ENCODE data around the gene GATAD2B.
"Not testable (repeated sequence)": the region's sequence is repeated elsewhere in the genome, so short reads cannot be mapped to it uniquely, and the experiment has no call there.

DNA sequence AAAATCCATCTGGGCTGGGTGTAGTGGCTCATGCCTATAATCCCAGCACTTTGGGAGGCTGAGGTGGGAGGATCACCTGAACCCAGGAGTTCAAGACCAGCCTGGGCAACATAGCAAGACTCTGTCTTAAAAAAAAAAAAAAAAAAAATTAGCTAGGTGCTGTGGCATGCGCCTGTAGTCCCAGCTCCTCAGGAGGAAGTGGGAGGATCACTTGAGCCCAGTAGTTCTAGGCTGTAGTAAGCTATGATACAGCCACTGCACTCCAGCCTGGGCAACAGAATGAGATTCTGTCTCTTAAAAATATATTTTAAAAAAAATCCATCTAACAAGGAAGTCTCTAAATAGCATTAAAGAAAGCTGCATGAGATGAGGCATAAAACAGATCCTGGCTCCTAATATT, 26.9 kb downstream of the GATAD2B start:
- not testable (repeated sequence) for TF ChIP-seq RFX5 (IDR thresholded peaks at IDR 0.05); EP300 (IDR thresholded peaks at IDR 0.05); CBX8 (IDR thresholded peaks at IDR 0.05); CEBPB (IDR thresholded peaks at IDR 0.05); FOSL2 (IDR thresholded peaks at IDR 0.05); FOSL2 (CRISPR knock-in tag; IDR thresholded peaks at IDR 0.05); RAD21 (conservative IDR thresholded peaks at IDR 0.05 in 1 of 2, IDR thresholded peaks at IDR 0.05 in 1 of 2)
- TF ChIP-seq, protein P1, sequence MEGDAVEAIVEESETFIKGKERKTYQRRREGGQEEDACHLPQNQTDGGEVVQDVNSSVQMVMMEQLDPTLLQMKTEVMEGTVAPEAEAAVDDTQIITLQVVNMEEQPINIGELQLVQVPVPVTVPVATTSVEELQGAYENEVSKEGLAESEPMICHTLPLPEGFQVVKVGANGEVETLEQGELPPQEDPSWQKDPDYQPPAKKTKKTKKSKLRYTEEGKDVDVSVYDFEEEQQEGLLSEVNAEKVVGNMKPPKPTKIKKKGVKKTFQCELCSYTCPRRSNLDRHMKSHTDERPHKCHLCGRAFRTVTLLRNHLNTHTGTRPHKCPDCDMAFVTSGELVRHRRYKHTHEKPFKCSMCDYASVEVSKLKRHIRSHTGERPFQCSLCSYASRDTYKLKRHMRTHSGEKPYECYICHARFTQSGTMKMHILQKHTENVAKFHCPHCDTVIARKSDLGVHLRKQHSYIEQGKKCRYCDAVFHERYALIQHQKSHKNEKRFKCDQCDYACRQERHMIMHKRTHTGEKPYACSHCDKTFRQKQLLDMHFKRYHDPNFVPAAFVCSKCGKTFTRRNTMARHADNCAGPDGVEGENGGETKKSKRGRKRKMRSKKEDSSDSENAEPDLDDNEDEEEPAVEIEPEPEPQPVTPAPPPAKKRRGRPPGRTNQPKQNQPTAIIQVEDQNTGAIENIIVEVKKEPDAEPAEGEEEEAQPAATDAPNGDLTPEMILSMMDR (IDR thresholded peaks at IDR 0.05): not testable (repeated sequence)
